Measurements from ENCODE around the gene CHFR. TPM values are rescaled to one million over a fixed set of nuclear protein-coding genes. Genes with fewer than 3 reads are reported as not detected.

CHFR gene
- total and polyA plus RNA-seq, 9 of the 15 experiments (the other 6 are each of a cell fraction or from before 2014, with no cell fraction given), result 0.61 to 33.9 (median 19.3) TPM

DNA sequence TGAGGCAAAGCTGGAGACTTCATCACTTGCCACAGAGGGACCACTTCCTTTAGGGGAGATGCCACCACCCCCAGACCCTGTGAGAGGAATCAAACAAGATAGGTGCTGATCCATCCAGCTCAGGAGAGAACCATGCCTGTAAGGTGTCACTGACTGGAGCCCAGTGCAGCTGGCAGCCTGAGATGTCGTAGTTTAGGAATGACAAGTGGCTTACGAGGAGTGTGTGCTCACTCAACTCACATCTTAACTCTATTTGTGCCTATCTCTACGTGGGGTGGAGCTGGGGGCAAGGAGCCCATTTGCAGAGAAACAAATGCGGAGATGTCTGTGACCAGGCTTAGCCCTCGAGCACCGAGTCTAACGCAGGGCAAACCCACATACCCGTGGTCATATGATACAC, 25.8 kb downstream of the CHFR start:
- Histone ChIP-seq H3K9me3 (replicated peaks; ENCODE audit: control insufficient read depth, insufficient read depth, low read depth, low read length) (no peaks in the 10 kb centered on the region; the same call in 1 of the 2 replicates), H3K4me3 (no peak overlapping the region), H3K4me2 (ENCODE audit: insufficient read depth, low read length) (no peak overlapping the region), H3K27me3 (ENCODE audit: control insufficient read depth in 2 of 2, insufficient read depth in 2 of 2, low read length in 2 of 2) (no peaks in the 10 kb centered on the region), H2AFZ (ENCODE audit: low read depth, low read length) (no peak overlapping the region), H4K20me1 (replicated peaks; ENCODE audit: control insufficient read depth, insufficient read depth, low read length) (no peaks in the 10 kb centered on the region), H3K9me1 (ENCODE audit: control insufficient read depth, insufficient read depth, low read length) (no peaks in the 10 kb centered on the region), H3K9ac (ENCODE audit: insufficient read depth in 1 of 2, low read depth in 2 of 2, low read length in 2 of 2) (no peak overlapping the region), H3K4me1 (replicated peaks in 1 of 2; ENCODE audit: control insufficient read depth in 2 of 2, insufficient read depth in 2 of 2, low read length in 2 of 2) (peaks cover 0 to 6% of the 10 kb centered on the region in 2 experiments; a peak in 1 of 5 replicates), H3K36me3 (ENCODE audit: control insufficient read depth, insufficient read depth, low read length) (peaks cover 50% of the 10 kb centered on the region), H3K79me2 (ENCODE audit: control insufficient read depth, insufficient read depth, low read length) (no peaks in the 10 kb centered on the region), H3K27ac (ENCODE audit: extremely low read depth, low read depth, low read length) (no peak overlapping the region)
- in situ Hi-C loops (cut with MboI), result no loop called here
- CTCF ChIA-PET (ENCODE audit: low intra/inter-chr PET ratio), result no interaction called here
- BruUV-seq (replicated peaks), result no TSS peak
- WGBS (ENCODE audit: insufficient coverage, low coverage, missing lambda C conversion rate), result 91% methylated on average over 7 of the region's 8 CpGs
- intact Hi-C loops (cut with micrococcal nuclease), result no loop called here
- no peak for FAIRE-seq
- ATAC-seq, result no peak
- no peak for DNase-seq (ENCODE audit: extremely low read depth in 1 of 4, low spot score in 3 of 4)
- TF ChIP-seq, protein P1, sequence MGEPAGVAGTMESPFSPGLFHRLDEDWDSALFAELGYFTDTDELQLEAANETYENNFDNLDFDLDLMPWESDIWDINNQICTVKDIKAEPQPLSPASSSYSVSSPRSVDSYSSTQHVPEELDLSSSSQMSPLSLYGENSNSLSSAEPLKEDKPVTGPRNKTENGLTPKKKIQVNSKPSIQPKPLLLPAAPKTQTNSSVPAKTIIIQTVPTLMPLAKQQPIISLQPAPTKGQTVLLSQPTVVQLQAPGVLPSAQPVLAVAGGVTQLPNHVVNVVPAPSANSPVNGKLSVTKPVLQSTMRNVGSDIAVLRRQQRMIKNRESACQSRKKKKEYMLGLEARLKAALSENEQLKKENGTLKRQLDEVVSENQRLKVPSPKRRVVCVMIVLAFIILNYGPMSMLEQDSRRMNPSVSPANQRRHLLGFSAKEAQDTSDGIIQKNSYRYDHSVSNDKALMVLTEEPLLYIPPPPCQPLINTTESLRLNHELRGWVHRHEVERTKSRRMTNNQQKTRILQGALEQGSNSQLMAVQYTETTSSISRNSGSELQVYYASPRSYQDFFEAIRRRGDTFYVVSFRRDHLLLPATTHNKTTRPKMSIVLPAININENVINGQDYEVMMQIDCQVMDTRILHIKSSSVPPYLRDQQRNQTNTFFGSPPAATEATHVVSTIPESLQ (CRISPR knock-in tag; IDR thresholded peaks at IDR 0.05), result no peak
- TF ChIP-seq, protein P2, sequence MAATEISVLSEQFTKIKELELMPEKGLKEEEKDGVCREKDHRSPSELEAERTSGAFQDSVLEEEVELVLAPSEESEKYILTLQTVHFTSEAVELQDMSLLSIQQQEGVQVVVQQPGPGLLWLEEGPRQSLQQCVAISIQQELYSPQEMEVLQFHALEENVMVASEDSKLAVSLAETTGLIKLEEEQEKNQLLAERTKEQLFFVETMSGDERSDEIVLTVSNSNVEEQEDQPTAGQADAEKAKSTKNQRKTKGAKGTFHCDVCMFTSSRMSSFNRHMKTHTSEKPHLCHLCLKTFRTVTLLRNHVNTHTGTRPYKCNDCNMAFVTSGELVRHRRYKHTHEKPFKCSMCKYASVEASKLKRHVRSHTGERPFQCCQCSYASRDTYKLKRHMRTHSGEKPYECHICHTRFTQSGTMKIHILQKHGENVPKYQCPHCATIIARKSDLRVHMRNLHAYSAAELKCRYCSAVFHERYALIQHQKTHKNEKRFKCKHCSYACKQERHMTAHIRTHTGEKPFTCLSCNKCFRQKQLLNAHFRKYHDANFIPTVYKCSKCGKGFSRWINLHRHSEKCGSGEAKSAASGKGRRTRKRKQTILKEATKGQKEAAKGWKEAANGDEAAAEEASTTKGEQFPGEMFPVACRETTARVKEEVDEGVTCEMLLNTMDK (IDR thresholded peaks at IDR 0.05; ENCODE audit: borderline replicate concordance, insufficient read depth, low read depth, low read length, poor library complexity, severe bottlenecking), result no peak
- TF ChIP-seq MCM3 (IDR thresholded peaks at IDR 0.05), result no peak
- TF ChIP-seq KDM5B (IDR thresholded peaks at IDR 0.05; ENCODE audit: insufficient replicate concordance, low read depth, low read length), result no peak
- no peak for TF ChIP-seq ZNF445 (CRISPR knock-in tag; IDR thresholded peaks at IDR 0.05; ENCODE audit: low read depth)
- no peak for TF ChIP-seq JUNB (CRISPR knock-in tag; conservative IDR thresholded peaks at IDR 0.05)
- TF ChIP-seq PURB (CRISPR knock-in tag; IDR thresholded peaks at IDR 0.05; ENCODE audit: low read depth), result no peak
- TF ChIP-seq, protein P3, sequence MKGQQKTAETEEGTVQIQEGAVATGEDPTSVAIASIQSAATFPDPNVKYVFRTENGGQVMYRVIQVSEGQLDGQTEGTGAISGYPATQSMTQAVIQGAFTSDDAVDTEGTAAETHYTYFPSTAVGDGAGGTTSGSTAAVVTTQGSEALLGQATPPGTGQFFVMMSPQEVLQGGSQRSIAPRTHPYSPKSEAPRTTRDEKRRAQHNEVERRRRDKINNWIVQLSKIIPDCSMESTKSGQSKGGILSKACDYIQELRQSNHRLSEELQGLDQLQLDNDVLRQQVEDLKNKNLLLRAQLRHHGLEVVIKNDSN (CRISPR knock-in tag; IDR thresholded peaks at IDR 0.05), result no peak
- TF ChIP-seq, protein P4, sequence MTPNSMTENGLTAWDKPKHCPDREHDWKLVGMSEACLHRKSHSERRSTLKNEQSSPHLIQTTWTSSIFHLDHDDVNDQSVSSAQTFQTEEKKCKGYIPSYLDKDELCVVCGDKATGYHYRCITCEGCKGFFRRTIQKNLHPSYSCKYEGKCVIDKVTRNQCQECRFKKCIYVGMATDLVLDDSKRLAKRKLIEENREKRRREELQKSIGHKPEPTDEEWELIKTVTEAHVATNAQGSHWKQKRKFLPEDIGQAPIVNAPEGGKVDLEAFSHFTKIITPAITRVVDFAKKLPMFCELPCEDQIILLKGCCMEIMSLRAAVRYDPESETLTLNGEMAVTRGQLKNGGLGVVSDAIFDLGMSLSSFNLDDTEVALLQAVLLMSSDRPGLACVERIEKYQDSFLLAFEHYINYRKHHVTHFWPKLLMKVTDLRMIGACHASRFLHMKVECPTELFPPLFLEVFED (CRISPR knock-in tag; conservative IDR thresholded peaks at IDR 0.05), result no peak
- TF ChIP-seq HDAC3 (IDR thresholded peaks at IDR 0.05; ENCODE audit: borderline replicate concordance, partially characterized antibody), result no peak
- TF ChIP-seq, protein P5, sequence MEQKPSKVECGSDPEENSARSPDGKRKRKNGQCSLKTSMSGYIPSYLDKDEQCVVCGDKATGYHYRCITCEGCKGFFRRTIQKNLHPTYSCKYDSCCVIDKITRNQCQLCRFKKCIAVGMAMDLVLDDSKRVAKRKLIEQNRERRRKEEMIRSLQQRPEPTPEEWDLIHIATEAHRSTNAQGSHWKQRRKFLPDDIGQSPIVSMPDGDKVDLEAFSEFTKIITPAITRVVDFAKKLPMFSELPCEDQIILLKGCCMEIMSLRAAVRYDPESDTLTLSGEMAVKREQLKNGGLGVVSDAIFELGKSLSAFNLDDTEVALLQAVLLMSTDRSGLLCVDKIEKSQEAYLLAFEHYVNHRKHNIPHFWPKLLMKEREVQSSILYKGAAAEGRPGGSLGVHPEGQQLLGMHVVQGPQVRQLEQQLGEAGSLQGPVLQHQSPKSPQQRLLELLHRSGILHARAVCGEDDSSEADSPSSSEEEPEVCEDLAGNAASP (IDR thresholded peaks at IDR 0.05), result no peak
- POLR2A ChIA-PET, result interaction anchor here (0.9 kb wide), 1 partner anchor 131 kb away, joined by 3 read pairs; no protein-coding TSS in a partner anchor

Measured in K562 (cell line).